ENCODE results near the gene RDX. TPM values are rescaled to one million over a fixed set of nuclear protein-coding genes. Genes with fewer than 3 reads are reported as not detected.

RDX gene
- total and polyA plus RNA-seq, 10 of the 15 experiments (the other 5 are each of a cell fraction or from before 2014, with no cell fraction given), result 24.6 to 62.2 (median 47.8) TPM

DNA sequence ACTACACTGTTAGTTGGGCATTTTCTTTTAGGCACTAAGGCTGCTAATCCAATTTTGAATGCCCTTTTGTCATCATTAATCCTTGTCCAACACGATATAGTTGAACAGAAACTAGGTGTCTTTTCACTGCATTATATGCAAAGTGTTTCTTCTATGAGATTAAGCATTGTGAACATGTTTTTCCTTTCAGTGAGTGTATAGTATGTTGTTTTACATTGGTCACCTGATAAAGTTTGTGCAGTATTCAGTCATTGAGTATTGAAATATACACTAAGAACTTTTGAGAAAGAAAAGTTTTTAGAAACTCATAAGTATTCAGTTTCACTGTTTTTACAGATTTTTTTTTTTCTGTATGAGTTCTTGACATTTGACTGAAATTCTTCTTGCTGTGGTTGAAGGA lies 144.2 kb downstream of the RDX start:
- Histone ChIP-seq H3K4me1 (ENCODE audit: control insufficient read depth, insufficient read depth, low read length) (no peaks in the 10 kb centered on the region), H3K36me3 (ENCODE audit: control insufficient read depth in 2 of 2, insufficient read depth in 2 of 2, low read length in 1 of 2) (no peaks in the 10 kb centered on the region), H3K4me3 (no peak overlapping the region), H3K79me2 (ENCODE audit: control insufficient read depth, insufficient read depth, low read length) (peaks cover 1% of the 10 kb centered on the region; the same call in 1 of the 2 replicates), H3K4me2 (ENCODE audit: control insufficient read depth, insufficient read depth) (no peak overlapping the region), H3K27me3 (replicated peaks in 1 of 2; ENCODE audit: control insufficient read depth in 2 of 2, insufficient read depth in 2 of 2, low read length in 1 of 2) (no peaks in the 10 kb centered on the region), H3K9ac (ENCODE audit: control insufficient read depth, insufficient read depth, low read length) (no peak overlapping the region), H3K27ac (ENCODE audit: control insufficient read depth, insufficient read depth) (no peak overlapping the region), H4K20me1 (ENCODE audit: control insufficient read depth, insufficient read depth) (no peaks in the 10 kb centered on the region), H2AFZ (ENCODE audit: control insufficient read depth, low read depth, low read length) (no peak overlapping the region), H3K9me3 (replicated peaks; ENCODE audit: control insufficient read depth, insufficient read depth, low read length) (no peaks in the 10 kb centered on the region)
- ChIA-PET RAD21 (ENCODE audit: unreplicated experiment) (no interaction called here), CTCF (interaction anchor here (1.0 to 1.4 kb wide), 2 partner anchors 11 to 299 kb away, joined by 4 read pairs; no protein-coding TSS in a partner anchor), SMC1A (ENCODE audit: uncharacterized antibody, unreplicated experiment) (no interaction called here), POLR2A (no interaction called here)
- FAIRE-seq (no peak), ATAC-seq (no peak; the same call in 2 of the 3 replicates), DNase-seq (ENCODE audit: low read depth, low spot score) (no peak)
- in situ Hi-C loops (cut with MboI), result no loop called here
- intact Hi-C loops (cut with micrococcal nuclease; ENCODE audit: unreplicated experiment), result no loop called here
- no peak for TF ChIP-seq RUNX3 (IDR thresholded peaks at IDR 0.05; ENCODE audit: low read length)
- no peak for TF ChIP-seq NKRF (conservative IDR thresholded peaks at IDR 0.05)
- no peak for TF ChIP-seq MEF2B (IDR thresholded peaks at IDR 0.05; ENCODE audit: partially characterized antibody, poor library complexity, severe bottlenecking)
- no peak for TF ChIP-seq CHD1 (IDR thresholded peaks at IDR 0.05; ENCODE audit: low read depth, low read length)
- no peak for TF ChIP-seq LARP7 (IDR thresholded peaks at IDR 0.05)
- no peak for TF ChIP-seq MLLT1 (IDR thresholded peaks at IDR 0.05)
- TF ChIP-seq ZZZ3 (IDR thresholded peaks at IDR 0.05; ENCODE audit: control insufficient read depth, insufficient read length, low read depth), result no peak
- no peak for TF ChIP-seq ESRRA (IDR thresholded peaks at IDR 0.05; ENCODE audit: low read length)
- no peak for TF ChIP-seq IKZF1 (conservative IDR thresholded peaks at IDR 0.05)
- TF ChIP-seq SIN3A (IDR thresholded peaks at IDR 0.05; ENCODE audit: low read depth, low read length), result no peak
- no peak for TF ChIP-seq ZBED1 (IDR thresholded peaks at IDR 0.05; ENCODE audit: borderline replicate concordance)
- TF ChIP-seq RB1 (IDR thresholded peaks at IDR 0.05; ENCODE audit: borderline replicate concordance), result no peak
- TF ChIP-seq KLF5 (IDR thresholded peaks at IDR 0.05; ENCODE audit: partially characterized antibody), result no peak
- TF ChIP-seq RAD21 (IDR thresholded peaks at IDR 0.05; ENCODE audit: insufficient read depth, low read depth, low read length), result no peak
- TF ChIP-seq ETV6 (conservative IDR thresholded peaks at IDR 0.05 in 1 of 2, IDR thresholded peaks at IDR 0.05 in 1 of 2; ENCODE audit: borderline replicate concordance in 1 of 2, low read depth in 1 of 2), result no peak
- TF ChIP-seq JUNB (IDR thresholded peaks at IDR 0.05), result no peak
- TF ChIP-seq, protein P1, sequence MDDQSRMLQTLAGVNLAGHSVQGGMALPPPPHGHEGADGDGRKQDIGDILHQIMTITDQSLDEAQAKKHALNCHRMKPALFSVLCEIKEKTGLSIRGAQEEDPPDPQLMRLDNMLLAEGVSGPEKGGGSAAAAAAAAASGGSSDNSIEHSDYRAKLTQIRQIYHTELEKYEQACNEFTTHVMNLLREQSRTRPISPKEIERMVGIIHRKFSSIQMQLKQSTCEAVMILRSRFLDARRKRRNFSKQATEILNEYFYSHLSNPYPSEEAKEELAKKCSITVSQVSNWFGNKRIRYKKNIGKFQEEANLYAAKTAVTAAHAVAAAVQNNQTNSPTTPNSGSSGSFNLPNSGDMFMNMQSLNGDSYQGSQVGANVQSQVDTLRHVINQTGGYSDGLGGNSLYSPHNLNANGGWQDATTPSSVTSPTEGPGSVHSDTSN (IDR thresholded peaks at IDR 0.05; ENCODE audit: insufficient replicate concordance, low read depth, low read length), result no peak
- 0% methylated on average over 1 of the region's 1 CpG for WGBS (ENCODE audit: insufficient coverage, insufficient replicate concordance, low lambda C conversion rate, missing lambda C conversion rate)
- BruUV-seq (replicated peaks), result no TSS peak
